Measurements from ENCODE around the gene PERCC1. TPM values are rescaled to one million over a fixed set of nuclear protein-coding genes. Genes with fewer than 3 reads are reported as not detected.

Gene PERCC1
- total and polyA plus RNA-seq, 5 donors from 2014 or later = not detected

DNA sequence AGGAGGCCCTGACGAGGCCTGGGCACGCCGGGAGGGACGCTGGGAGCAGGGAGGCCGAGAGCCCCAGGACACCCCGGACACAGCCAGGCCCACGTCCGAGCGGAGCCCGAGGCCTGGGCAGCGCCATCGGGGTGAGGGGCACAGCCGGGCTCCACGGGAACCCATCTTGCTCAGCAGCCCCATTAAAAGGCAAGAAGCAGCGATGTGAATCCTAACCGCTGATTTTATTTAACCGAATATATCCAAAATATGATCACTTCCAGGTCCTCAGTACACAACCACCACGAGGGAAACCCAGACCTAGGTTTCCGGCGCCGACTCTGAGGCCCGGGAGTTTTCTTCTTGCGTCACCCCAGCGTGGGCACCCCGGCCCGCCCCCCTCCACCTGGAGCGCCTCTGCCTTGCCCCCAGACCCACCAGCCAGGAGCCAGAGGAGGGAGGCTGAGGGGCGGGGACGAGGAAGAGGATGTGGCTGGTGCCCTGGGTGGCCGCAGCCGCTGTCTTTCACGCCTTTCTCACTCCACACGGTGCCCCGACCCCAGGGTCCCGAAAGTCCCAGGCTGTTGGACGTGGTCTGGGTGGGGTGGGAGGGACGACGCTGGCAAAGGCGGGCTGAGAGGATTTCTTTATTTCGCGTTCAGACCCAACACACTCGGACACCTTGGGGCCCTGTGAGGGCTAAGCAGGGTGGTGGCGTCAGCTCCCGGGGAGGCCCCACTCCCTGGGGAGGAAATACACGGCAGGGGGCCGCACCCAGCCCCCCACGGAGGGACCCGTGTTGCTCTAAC lies 14.0 kb downstream of the PERCC1 start:
- H3K4me3 ChIP-seq (ENCODE audit: low read depth, low read length) = no peak overlapping the region
- no peaks in the 10 kb centered on the region for H3K9me3 Mint-ChIP-seq
- no peaks in the 10 kb centered on the region for H3K4me1 ChIP-seq (ENCODE audit: control insufficient read depth, insufficient read depth, low read length, poor library complexity, severe bottlenecking)
- no peaks in the 10 kb centered on the region for H3K9me3 ChIP-seq (ENCODE audit: control insufficient read depth in 2 of 2, low read length in 2 of 2)
- H3K27ac ChIP-seq (ENCODE audit: insufficient read depth, low read length, poor library complexity, severe bottlenecking) = no peak overlapping the region
- no peaks in the 10 kb centered on the region for H3K36me3 Mint-ChIP-seq
- ATAC-seq (ENCODE audit: low read depth in 2 of 2) = no peak
- peaks cover 3% of the 10 kb centered on the region for H3K36me3 ChIP-seq (ENCODE audit: control insufficient read depth, insufficient read depth, low read length)
- H3K27me3 ChIP-seq (ENCODE audit: control insufficient read depth, insufficient read depth, low read length) = no peaks in the 10 kb centered on the region
- H3K4me3 Mint-ChIP-seq = no peak overlapping the region
- H3K27ac Mint-ChIP-seq = no peak overlapping the region
- DNase-seq = no peak
- no peaks in the 10 kb centered on the region for H3K27me3 Mint-ChIP-seq
- no peaks in the 10 kb centered on the region for H3K4me1 Mint-ChIP-seq

GRCh38 chr16:1445518-1446203 lies 14.8 kb downstream of the PERCC1 start:
- Histone ChIP-seq H3K4me1 (ENCODE audit: control insufficient read depth, insufficient read depth, low read length, poor library complexity, severe bottlenecking) (no peaks in the 10 kb centered on the region), H3K27ac (ENCODE audit: insufficient read depth, low read length, poor library complexity, severe bottlenecking) (no peak overlapping the region), H3K27me3 (ENCODE audit: control insufficient read depth, insufficient read depth, low read length) (no peaks in the 10 kb centered on the region), H3K4me3 (ENCODE audit: low read depth, low read length) (no peak overlapping the region), H3K36me3 (ENCODE audit: control insufficient read depth, insufficient read depth, low read length) (peaks cover 3% of the 10 kb centered on the region), H3K9me3 (ENCODE audit: control insufficient read depth in 2 of 2, low read length in 2 of 2) (no peaks in the 10 kb centered on the region)
- Mint-ChIP-seq H3K27ac (no peak overlapping the region), H3K36me3 (no peaks in the 10 kb centered on the region), H3K27me3 (no peaks in the 10 kb centered on the region), H3K4me1 (no peaks in the 10 kb centered on the region), H3K9me3 (no peaks in the 10 kb centered on the region), H3K4me3 (no peak overlapping the region)
- ATAC-seq (ENCODE audit: low read depth in 2 of 2) (no peak), DNase-seq (no peak)

DNA sequence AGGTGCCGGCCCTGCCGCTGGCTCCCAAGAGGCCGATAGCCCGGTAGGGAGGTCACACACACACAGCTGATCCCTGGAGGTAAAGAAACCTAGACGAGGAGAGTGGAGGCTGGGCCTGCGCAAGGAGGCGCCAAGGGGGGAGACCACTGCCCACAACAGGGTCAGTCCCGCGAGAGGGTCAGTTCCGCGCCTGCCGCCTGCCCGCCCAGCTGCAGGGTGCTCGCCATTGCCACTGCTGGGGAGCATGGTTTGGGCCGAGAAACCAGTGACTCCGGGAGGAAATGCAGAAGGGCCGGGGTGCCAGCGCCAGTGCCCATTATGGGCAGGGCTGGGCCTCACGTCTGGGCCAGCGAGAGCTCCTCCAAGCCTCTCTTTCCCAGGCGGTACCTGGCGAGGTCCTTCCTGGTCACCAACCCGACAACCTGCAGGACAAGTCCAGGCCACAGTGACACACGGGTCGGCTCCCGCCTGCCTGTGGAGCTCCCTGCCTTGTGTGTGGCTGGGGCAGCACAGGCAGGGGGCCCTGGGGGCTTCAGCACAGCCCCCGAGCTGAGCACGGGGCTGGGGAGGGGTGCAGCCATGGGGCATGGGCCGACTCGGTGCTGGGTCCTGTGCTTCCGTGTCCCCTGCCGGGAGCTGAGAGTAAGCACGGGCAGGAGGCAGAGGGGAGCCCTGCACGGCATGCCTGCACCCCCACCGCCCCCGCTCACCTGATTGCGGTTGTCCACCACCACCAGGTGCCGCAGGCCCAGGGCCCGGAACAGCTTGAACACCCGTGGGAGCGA lies 15.6 kb downstream of the PERCC1 start:
- ATAC-seq (ENCODE audit: low read depth in 2 of 2) (no peak), DNase-seq (no peak)
- Histone ChIP-seq H3K9me3 (ENCODE audit: control insufficient read depth in 2 of 2, low read length in 2 of 2) (no peaks in the 10 kb centered on the region), H3K4me3 (ENCODE audit: low read depth, low read length) (no peak overlapping the region), H3K36me3 (ENCODE audit: control insufficient read depth, insufficient read depth, low read length) (peaks cover 3% of the 10 kb centered on the region), H3K4me1 (ENCODE audit: control insufficient read depth, insufficient read depth, low read length, poor library complexity, severe bottlenecking) (no peaks in the 10 kb centered on the region), H3K27me3 (ENCODE audit: control insufficient read depth, insufficient read depth, low read length) (no peaks in the 10 kb centered on the region), H3K27ac (ENCODE audit: insufficient read depth, low read length, poor library complexity, severe bottlenecking) (no peak overlapping the region)
- H3K27ac Mint-ChIP-seq = no peak overlapping the region
- H3K4me1 Mint-ChIP-seq = no peaks in the 10 kb centered on the region
- H3K4me3 Mint-ChIP-seq = no peak overlapping the region
- no peaks in the 10 kb centered on the region for H3K27me3 Mint-ChIP-seq
- H3K9me3 Mint-ChIP-seq = no peaks in the 10 kb centered on the region
- H3K36me3 Mint-ChIP-seq = peaks cover 2% of the 10 kb centered on the region

DNA sequence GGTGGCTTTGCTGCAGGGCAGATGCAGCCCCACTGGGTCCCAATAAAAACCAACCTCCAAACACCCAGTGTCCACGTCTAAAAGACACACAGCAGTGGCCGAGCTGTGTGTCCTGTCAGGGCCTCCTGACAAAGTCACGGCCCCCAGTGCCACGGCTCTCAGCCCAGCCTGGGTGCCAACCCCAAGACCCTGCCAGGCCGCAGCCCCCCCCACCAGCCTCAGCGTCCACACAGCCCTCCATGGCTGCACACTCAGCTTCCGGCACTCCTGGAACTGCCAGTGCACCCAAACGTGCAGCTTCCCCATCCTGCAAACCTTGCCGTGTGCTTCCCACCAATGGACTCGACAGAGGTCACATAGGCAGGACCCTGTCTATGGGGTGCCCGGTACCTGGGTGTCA lies 17.1 kb downstream of the PERCC1 start:
- no peak for ATAC-seq (ENCODE audit: low read depth in 2 of 2)
- H3K36me3 ChIP-seq (ENCODE audit: control insufficient read depth, insufficient read depth, low read length) = peaks cover 5% of the 10 kb centered on the region
- H3K36me3 Mint-ChIP-seq = peaks cover 7% of the 10 kb centered on the region
- H3K4me3 Mint-ChIP-seq = no peak overlapping the region
- no peaks in the 10 kb centered on the region for H3K4me1 ChIP-seq (ENCODE audit: control insufficient read depth, insufficient read depth, low read length, poor library complexity, severe bottlenecking)
- H3K9me3 Mint-ChIP-seq = no peaks in the 10 kb centered on the region
- H3K4me3 ChIP-seq (ENCODE audit: low read depth, low read length) = no peak overlapping the region
- H3K27me3 ChIP-seq (ENCODE audit: control insufficient read depth, insufficient read depth, low read length) = no peaks in the 10 kb centered on the region
- no peaks in the 10 kb centered on the region for H3K9me3 ChIP-seq (ENCODE audit: control insufficient read depth in 2 of 2, low read length in 2 of 2)
- H3K4me1 Mint-ChIP-seq = no peaks in the 10 kb centered on the region
- H3K27ac Mint-ChIP-seq = no peak overlapping the region
- DNase-seq = no peak
- no peak overlapping the region for H3K27ac ChIP-seq (ENCODE audit: insufficient read depth, low read length, poor library complexity, severe bottlenecking)
- no peaks in the 10 kb centered on the region for H3K27me3 Mint-ChIP-seq

- H3K9me3 Mint-ChIP-seq = no peaks in the 10 kb centered on the region
Observed at GRCh38 chr16:1448536-1449116, 17.7 kb downstream of the PERCC1 start.

GRCh38 chr16:1449201-1449788 lies 18.4 kb downstream of the PERCC1 start:
- ATAC-seq (ENCODE audit: low read depth in 2 of 2) (no peak), DNase-seq (no peak)
- Mint-ChIP-seq H3K4me1 (peaks cover 0 to 2% (median 0%) of the 10 kb centered on the region in 4 donors), H3K27ac (no peak overlapping the region), H3K4me3 (no peak overlapping the region), H3K27me3 (no peaks in the 10 kb centered on the region), H3K36me3 (peaks cover 15% of the 10 kb centered on the region), H3K9me3 (no peaks in the 10 kb centered on the region)
- no peaks in the 10 kb centered on the region for H3K27me3 ChIP-seq (ENCODE audit: control insufficient read depth, insufficient read depth, low read length)
- H3K4me3 ChIP-seq (ENCODE audit: low read depth, low read length) = no peak overlapping the region
- no peaks in the 10 kb centered on the region for H3K9me3 ChIP-seq (ENCODE audit: control insufficient read depth in 2 of 2, low read length in 2 of 2)
- no peak overlapping the region for H3K27ac ChIP-seq (ENCODE audit: insufficient read depth, low read length, poor library complexity, severe bottlenecking)
- no peaks in the 10 kb centered on the region for H3K4me1 ChIP-seq (ENCODE audit: control insufficient read depth, insufficient read depth, low read length, poor library complexity, severe bottlenecking)
- peaks cover 12% of the 10 kb centered on the region for H3K36me3 ChIP-seq (ENCODE audit: control insufficient read depth, insufficient read depth, low read length)

More at GRCh38 chr16:1448536-1449116, 17.7 kb downstream of the PERCC1 start:
- peaks cover 9% of the 10 kb centered on the region for H3K36me3 ChIP-seq (ENCODE audit: control insufficient read depth, insufficient read depth, low read length)
- Mint-ChIP-seq H3K27ac (no peak overlapping the region), H3K36me3 (peaks cover 8% of the 10 kb centered on the region), H3K27me3 (no peaks in the 10 kb centered on the region), H3K4me3 (no peak overlapping the region), H3K4me1 (no peaks in the 10 kb centered on the region)
- H3K9me3 ChIP-seq (ENCODE audit: control insufficient read depth in 2 of 2, low read length in 2 of 2) = no peaks in the 10 kb centered on the region
- DNase-seq (no peak), ATAC-seq (ENCODE audit: low read depth in 2 of 2) (no peak)
- H3K27me3 ChIP-seq (ENCODE audit: control insufficient read depth, insufficient read depth, low read length) = no peaks in the 10 kb centered on the region
- H3K4me1 ChIP-seq (ENCODE audit: control insufficient read depth, insufficient read depth, low read length, poor library complexity, severe bottlenecking) = no peaks in the 10 kb centered on the region
- no peak overlapping the region for H3K4me3 ChIP-seq (ENCODE audit: low read depth, low read length)
- H3K27ac ChIP-seq (ENCODE audit: insufficient read depth, low read length, poor library complexity, severe bottlenecking) = no peak overlapping the region

- ATAC-seq (ENCODE audit: low read depth in 2 of 2) (no peak), DNase-seq (no peak)
- H3K4me1 ChIP-seq (ENCODE audit: control insufficient read depth, insufficient read depth, low read length, poor library complexity, severe bottlenecking) = no peaks in the 10 kb centered on the region
- H3K4me3 ChIP-seq (ENCODE audit: low read depth, low read length) = no peak overlapping the region
- Mint-ChIP-seq H3K9me3 (no peaks in the 10 kb centered on the region), H3K4me3 (no peak overlapping the region), H3K27ac (no peak overlapping the region), H3K4me1 (peaks cover 0 to 3% (median 0%) of the 10 kb centered on the region in 4 donors), H3K27me3 (no peaks in the 10 kb centered on the region), H3K36me3 (peaks cover 16% of the 10 kb centered on the region)
- H3K36me3 ChIP-seq (ENCODE audit: control insufficient read depth, insufficient read depth, low read length) = peaks cover 17% of the 10 kb centered on the region
- H3K27ac ChIP-seq (ENCODE audit: insufficient read depth, low read length, poor library complexity, severe bottlenecking) = no peak overlapping the region
- H3K9me3 ChIP-seq (ENCODE audit: control insufficient read depth in 2 of 2, low read length in 2 of 2) = no peaks in the 10 kb centered on the region
- no peaks in the 10 kb centered on the region for H3K27me3 ChIP-seq (ENCODE audit: control insufficient read depth, insufficient read depth, low read length)
Observed at GRCh38 chr16:1450218-1450617, 19.3 kb downstream of the PERCC1 start.
